GM06990 (cell line): ENCODE data around the gene PNMA6E.

ENCODE experiments used
- DNase-seq: peaks from one replicate; pipeline ENCODE4 v3.0.0-alpha.2; 2011; ENCODE audit not compliant: insufficient read length; ENCODE audit errors: extremely low read depth
- H3K27me3 ChIP-seq: replicated peaks from 2 replicates; pipeline ENCODE4 v1.6.0; 2011; ENCODE audit warnings: low read length; ENCODE audit not compliant: control insufficient read depth, insufficient read depth
- H3K36me3 ChIP-seq: 2 replicates; pipeline ENCODE4 v1.5.1; 2011; ENCODE audit warnings: low read length; ENCODE audit not compliant: control insufficient read depth, insufficient read depth
- H3K4me3 ChIP-seq: replicated peaks from 2 replicates; pipeline ENCODE4 v1.5.1; 2011; ENCODE audit warnings: low read depth, mild to moderate bottlenecking, control low read depth, low read length
- TF ChIP-seq, protein P1 (sequence below): IDR thresholded peaks from 2 replicates; pipeline ENCODE4 v1.5.1; 2011; ENCODE audit warnings: low read length, control low read depth, mild to moderate bottlenecking, inconsistent platforms; ENCODE audit not compliant: insufficient read depth, poor library complexity, severe bottlenecking

Gene PNMA6E

GRCh38 chrX:153433161-153433680, 32.1 kb upstream of the PNMA6E start:
- no peaks in the 10 kb centered on the region for H3K27me3 ChIP-seq
- no peak for DNase-seq
- H3K36me3 ChIP-seq = no peaks in the 10 kb centered on the region
- H3K4me3 ChIP-seq = no peak overlapping the region
- TF ChIP-seq, protein P1, sequence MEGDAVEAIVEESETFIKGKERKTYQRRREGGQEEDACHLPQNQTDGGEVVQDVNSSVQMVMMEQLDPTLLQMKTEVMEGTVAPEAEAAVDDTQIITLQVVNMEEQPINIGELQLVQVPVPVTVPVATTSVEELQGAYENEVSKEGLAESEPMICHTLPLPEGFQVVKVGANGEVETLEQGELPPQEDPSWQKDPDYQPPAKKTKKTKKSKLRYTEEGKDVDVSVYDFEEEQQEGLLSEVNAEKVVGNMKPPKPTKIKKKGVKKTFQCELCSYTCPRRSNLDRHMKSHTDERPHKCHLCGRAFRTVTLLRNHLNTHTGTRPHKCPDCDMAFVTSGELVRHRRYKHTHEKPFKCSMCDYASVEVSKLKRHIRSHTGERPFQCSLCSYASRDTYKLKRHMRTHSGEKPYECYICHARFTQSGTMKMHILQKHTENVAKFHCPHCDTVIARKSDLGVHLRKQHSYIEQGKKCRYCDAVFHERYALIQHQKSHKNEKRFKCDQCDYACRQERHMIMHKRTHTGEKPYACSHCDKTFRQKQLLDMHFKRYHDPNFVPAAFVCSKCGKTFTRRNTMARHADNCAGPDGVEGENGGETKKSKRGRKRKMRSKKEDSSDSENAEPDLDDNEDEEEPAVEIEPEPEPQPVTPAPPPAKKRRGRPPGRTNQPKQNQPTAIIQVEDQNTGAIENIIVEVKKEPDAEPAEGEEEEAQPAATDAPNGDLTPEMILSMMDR = no peak

- H3K4me3 ChIP-seq = no peak overlapping the region
- no peak for DNase-seq
- no peaks in the 10 kb centered on the region for H3K36me3 ChIP-seq
- TF ChIP-seq, protein P1 = no peak
- H3K27me3 ChIP-seq = no peaks in the 10 kb centered on the region
Observed at GRCh38 chrX:153430796-153431195, 29.6 kb upstream of the PNMA6E start.

- TF ChIP-seq, protein P1 = no peak
- Histone ChIP-seq H3K4me3 (no peak overlapping the region), H3K36me3 (no peaks in the 10 kb centered on the region; the same call in none of the 2 replicates), H3K27me3 (no peaks in the 10 kb centered on the region)
- DNase-seq = no peak
Observed at GRCh38 chrX:153426204-153426603, 25.1 kb upstream of the PNMA6E start.

DNA sequence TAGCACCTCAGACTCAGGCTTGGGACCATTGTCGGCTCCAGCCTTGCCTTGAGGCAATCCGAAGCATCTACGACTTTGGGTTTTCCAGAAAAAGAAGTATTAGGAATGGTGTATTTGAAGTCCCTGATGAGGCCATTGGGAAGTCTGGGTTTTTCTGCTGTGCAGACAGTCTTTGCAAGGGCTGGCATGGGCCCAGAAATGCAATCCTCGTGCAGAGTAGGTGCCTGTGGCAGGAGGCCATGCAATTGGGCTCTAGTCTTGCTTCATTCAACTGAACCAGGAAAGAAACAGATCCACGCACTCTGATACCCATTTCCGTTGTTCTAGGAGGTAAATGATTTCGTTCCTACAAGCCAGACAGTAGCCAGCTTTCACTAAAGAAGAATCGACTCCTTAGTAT, 22.5 kb upstream of the PNMA6E start:
- H3K4me3 ChIP-seq = no peak overlapping the region
- H3K36me3 ChIP-seq = no peaks in the 10 kb centered on the region; the same call in none of the 2 replicates
- no peaks in the 10 kb centered on the region for H3K27me3 ChIP-seq
- TF ChIP-seq, protein P1 = no peak
- no peak for DNase-seq

GRCh38 chrX:153421856-153422255, 20.7 kb upstream of the PNMA6E start:
- no peak for DNase-seq
- TF ChIP-seq, protein P1 = no peak
- no peaks in the 10 kb centered on the region; the same call in none of the 2 replicates for H3K36me3 ChIP-seq
- H3K27me3 ChIP-seq = no peaks in the 10 kb centered on the region
- no peak overlapping the region for H3K4me3 ChIP-seq

- DNase-seq = no peak
- TF ChIP-seq, protein P1 = no peak
- Histone ChIP-seq H3K4me3 (no peak overlapping the region), H3K36me3 (no peaks in the 10 kb centered on the region; the same call in none of the 2 replicates), H3K27me3 (no peaks in the 10 kb centered on the region)
Observed at GRCh38 chrX:153420851-153421599, 19.9 kb upstream of the PNMA6E start.
